ENCODE measurements around the gene IL17RE.

DNA sequence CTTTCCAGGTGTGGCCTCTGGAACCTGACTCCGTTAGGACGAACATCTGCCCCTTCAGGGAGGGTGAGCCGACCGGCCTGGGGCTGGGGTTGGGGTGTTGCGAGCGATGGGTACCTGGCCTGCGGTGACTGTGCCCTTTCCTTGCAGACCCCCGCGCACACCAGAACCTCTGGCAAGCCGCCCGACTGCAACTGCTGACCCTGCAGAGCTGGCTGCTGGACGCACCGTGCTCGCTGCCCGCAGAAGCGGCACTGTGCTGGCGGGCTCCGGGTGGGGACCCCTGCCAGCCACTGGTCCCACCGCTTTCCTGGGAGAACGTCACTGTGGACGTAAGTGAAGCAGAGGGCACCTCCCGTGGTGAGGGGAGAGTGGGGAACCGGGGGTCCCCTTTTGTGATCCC lies 25.5 kb downstream of the IL17RE start:
- TF ChIP-seq, protein P1, sequence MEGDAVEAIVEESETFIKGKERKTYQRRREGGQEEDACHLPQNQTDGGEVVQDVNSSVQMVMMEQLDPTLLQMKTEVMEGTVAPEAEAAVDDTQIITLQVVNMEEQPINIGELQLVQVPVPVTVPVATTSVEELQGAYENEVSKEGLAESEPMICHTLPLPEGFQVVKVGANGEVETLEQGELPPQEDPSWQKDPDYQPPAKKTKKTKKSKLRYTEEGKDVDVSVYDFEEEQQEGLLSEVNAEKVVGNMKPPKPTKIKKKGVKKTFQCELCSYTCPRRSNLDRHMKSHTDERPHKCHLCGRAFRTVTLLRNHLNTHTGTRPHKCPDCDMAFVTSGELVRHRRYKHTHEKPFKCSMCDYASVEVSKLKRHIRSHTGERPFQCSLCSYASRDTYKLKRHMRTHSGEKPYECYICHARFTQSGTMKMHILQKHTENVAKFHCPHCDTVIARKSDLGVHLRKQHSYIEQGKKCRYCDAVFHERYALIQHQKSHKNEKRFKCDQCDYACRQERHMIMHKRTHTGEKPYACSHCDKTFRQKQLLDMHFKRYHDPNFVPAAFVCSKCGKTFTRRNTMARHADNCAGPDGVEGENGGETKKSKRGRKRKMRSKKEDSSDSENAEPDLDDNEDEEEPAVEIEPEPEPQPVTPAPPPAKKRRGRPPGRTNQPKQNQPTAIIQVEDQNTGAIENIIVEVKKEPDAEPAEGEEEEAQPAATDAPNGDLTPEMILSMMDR (IDR thresholded peaks at IDR 0.05): no peak
- no peak for TF ChIP-seq POLR2A (IDR thresholded peaks at IDR 0.05)
